ENCODE data around the gene VTI1B.

- TF ChIP-seq POLR2AphosphoS5 (IDR thresholded peaks at IDR 0.05; ENCODE audit: low read depth) (no peak), CTCF (IDR thresholded peaks at IDR 0.05; ENCODE audit: insufficient read depth, low read length) (no peak), REST (IDR thresholded peaks at IDR 0.05; ENCODE audit: insufficient replicate concordance, low read depth) (no peak), SPI1 (IDR thresholded peaks at IDR 0.05; ENCODE audit: borderline replicate concordance, low read depth) (no peak), GABPA (IDR thresholded peaks at IDR 0.05; ENCODE audit: low read depth) (no peak)
Observed at GRCh38 chr14:67618617-67619063, 55.8 kb downstream of the VTI1B start.
